Stimulated activated CD4-positive, alpha-beta T cell treated with anti-CD3 and anti-CD28 coated beads, TNF-alpha, amount 100 ng/mL, for 48 hours (primary cell): ENCODE measurements around the gene DRAP1.
A peak's percentile ranks its signal among the peaks of the same experiment; 100 is the strongest.

ENCODE experiments used
- DNase-seq, 3 donors: peaks; one replicate each; pipeline ENCODE4 v3.0.0-alpha.2; 2020; ENCODE audit warnings: low read depth in 3 of 3

The DRAP1 gene, protein sequence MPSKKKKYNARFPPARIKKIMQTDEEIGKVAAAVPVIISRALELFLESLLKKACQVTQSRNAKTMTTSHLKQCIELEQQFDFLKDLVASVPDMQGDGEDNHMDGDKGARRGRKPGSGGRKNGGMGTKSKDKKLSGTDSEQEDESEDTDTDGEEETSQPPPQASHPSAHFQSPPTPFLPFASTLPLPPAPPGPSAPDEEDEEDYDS

DNA sequence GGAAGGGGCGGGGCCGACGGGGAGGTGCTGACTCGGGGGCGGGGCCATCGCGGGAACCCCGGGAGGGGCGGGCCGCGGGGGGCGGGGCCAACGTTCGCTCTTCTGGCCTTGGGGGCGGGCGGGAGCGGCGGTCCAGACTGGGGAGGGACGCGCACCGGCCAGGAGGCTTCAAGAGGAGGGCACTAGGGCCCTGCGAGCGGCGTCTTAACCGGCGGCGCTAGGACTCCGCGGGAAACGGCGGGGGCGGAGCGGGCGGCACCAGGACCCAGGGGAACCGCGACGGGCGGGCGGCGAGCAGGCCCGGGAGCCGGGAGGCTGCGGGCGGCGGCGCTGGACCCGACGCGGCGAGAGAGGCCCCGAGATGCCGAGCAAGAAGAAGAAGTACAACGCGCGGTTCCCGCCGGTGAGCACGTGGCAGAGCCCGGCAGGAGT is at the start of gene DRAP1:
DRAP1 (plus strand) TSS at position 286 of the 432 bp plus-strand sequence; CDS start at position 362, 76 bp downstream.
- peak; percentile 98 to 100 (median 99) for DNase-seq

DNA sequence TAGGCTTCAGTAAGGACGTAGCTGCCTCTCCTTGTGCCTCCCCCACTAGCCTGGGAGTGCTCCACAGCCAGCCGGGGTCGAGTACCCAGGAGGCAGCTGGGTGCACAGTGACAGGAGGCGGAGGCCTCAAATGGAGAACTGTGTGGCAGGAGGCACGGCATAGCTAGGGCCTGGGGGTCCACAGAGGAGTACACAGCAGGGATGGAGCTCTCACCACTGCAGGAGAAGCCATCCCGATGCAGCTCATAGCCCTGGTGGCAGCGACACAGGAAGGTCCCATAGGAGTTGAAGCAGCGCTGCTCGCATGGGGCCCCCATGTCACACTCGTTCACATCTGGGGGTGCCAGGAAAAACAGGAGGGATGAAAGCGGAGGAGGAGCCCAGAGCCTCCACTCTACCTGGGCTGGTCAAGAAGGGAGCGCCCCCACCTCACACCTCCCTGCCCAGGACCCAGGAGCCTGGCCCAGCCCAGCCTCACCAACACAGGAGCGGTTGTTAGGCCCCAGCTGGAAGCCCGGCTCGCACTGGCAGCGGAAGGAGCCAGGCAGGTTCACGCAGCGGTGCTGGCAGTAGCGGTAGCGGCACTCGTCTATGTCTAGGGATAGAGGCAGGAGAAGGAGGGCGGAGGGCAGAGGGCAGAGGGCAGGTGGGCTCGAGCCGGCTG is 49.5 kb upstream of the DRAP1 start:
- DNase-seq = no peak

DNA sequence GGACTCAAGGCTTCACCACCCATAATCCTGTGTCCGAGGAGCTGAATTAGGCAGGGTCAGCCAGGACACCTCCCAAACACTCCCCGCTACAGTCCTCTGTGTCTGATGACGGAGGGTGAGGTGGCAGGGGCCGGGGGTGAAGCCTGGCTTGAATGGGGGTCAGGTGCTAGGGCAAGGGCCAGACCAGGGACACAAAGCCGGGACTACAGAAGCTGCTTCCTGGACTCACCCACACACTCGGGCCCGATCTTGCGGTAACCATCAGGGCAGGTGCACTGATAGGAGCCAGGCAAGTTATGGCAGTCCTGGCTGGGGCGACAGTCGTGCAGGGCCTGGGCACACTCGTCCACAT is 48.9 kb upstream of the DRAP1 start:
- DNase-seq = no peak

DNA sequence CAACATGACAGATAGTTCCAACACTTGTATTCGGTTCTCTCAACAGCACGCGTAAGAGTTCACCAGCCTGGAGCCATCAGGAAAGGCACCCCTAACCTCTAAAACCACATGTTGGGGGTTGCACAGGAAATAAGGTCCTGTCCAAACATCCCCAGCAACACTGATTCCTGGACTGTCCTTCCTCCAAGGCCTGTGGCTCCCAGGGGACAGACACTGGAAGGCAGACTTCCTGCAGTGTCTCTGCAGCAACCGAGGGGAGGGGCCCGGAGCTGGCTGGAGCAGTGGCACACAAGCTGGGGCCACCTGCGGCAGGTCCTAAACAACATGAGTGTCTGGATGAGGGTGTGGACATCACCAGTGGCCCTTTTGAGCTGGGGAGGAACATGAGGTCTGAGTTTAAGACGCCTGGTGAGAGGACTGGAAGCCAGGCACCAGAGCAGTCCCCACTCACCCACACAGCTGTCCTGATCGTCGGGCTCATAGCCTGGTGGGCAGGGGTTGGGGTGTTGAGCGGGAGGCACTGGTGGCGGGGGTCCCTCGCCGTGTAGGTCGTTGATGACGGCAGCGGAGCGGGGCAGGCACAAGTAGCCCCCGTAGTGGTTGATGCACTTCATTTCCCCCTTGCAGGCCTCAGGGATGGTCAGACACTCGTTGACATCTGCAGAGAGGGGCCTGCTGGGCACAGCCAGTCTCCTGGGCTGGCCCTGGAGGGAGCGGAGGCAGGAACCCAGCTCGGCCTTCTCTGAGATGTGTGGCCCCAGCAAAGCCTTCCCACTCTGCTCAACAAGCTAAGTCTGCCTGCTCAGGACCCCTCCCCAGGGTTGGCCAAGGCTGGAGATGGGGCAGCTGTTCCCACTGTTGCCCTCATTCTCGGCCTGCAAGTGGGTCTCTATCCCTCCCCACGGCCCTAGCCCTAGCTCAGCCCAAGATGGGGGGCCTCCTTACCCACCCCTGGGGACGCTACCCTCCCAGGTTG is 48.2 kb upstream of the DRAP1 start:
- no peak for DNase-seq

DNA sequence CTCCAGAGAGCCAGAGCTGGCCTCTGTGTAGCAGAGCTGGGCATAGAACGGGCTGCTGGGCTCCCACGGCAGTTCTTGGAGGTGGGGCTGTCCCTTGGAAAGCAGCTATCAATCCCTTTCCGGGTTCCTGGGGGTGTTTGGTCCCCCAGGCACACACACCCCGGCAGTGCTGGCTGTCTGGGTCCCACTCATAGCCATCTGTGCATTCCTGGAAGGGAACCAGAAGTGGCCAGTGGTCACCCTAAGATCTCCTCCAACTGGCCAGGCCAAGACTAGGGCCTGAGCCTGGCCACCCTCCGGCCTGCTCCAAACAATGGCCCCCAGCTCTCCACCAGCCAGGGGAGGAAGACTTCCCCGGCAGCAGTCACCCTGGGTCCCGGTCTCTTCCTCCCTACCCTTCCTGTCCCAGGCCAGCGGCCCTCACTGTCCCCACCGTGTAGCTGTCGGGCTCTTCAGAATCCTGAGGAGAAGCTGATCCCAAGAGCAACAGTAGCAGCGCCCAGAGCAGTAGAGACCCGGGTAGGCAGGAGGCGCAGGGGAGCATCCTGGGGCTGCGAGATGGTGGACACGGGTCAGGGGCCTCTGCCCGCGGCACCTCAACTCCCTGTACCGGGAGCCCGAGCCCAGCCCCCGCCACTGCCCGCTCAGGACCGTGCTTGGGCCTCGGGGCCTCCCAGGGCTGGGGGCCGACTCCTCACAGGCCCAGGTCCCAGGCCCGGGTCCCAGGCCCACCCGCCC is 47.2 kb upstream of the DRAP1 start:
- no peak for DNase-seq

DNA sequence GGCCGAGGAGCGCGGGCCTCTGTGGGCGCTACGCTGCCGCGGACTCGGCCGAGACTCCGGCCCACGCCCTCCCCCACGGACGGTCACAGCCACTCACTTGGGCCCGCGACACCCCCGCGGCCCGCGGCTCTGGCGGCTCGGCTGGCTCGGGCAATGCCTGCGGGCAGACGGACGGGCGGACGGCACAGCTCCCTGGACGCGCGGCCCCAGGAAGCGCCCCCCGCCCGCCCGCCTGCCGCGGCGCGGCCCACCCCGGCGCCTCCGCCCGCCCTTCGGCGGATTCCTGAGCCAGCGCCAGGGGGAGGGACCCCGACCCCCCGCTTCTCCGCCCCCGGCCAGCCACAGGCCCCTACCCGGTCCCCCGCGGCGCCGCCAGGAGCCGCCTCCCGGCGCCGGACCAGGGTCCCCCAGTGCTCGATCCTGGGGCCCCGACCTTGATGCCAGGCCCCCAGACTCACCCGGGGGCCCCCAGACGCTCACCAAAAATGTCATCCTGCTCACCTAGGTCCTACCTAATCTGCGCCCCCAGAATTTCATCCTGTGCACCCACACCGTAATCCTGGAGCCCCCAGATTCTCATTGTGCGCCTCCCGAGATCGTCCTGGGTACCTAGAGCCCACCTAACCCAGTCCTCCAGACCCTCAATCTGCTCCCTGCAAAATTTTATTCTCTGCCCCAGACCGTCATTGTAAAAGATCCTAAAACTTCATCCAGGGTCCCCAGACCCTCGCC is 46.5 kb upstream of the DRAP1 start, which contains the start of gene EFEMP2:
EFEMP2 (minus strand) TSS at position 215 of the 732 bp plus-strand sequence. CDS start 446 bp downstream, outside the sequence.
- no peak for DNase-seq

DNA sequence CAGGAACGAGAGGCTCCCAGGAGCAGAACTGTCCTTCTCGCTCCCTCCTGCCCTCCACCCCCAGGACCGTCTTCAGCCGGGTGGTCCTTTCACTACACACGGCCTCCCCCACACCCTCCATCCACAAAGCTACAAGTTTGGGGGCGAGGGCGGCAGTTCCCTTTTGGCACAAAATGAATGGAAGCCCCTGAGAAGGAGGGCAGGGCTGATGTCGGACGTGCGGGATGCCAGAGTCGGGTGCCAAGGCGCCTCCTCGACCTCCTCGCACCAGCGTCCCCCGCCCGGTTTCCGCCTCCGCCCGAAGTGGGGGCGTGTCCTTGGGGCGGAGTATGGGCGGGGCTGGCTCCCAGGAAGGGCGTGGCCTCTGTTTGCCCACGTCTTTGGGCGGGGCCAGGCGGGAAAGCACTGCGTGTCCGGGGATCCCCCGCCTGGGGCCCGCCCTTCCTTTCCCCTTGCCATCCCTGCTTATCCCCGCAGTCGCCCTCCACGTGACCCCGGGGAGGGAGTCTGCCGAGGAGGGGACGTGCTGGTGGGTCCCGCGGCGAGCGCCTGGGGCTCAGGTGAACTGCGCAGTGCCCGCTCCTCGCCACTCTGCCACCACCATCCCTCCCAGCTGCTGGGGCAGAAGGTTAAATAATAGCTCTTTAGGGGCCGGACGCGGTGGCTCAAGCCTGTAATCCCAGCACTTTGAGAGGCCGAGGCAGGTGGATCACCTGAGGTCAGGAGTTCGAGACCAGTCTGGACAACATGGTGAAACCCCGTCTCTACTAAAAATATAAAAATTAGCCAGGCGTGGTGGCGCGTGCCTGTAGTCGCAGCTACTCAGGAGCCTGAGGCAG is 45.7 kb upstream of the DRAP1 start:
- peak; percentile 90 to 97 (median 93) for DNase-seq

DNA sequence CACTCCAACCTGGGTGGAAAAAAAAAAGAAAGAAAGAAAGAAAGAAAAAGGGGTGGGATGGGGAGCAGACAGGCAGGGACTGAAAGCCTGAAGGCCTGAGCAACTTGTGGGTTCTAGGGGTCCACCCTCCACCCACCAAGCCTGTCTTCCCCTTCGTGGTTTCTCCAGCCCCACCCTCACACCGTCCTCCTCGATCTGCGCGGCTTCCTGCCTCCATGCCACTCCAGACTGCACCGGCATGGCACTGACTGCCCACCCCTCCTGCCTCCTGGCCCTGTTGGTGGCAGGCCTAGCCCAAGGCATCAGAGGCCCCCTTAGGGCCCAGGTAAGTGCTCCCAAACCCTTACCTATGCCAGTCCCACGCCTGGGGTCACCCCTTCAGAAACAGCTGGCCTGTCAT is 39.6 kb upstream of the DRAP1 start, which contains the start of gene CTSW:
CTSW (plus strand) TSS at position 221 of the 400 bp plus-strand sequence; CDS start at position 239, 18 bp downstream.
- DNase-seq = no peak

DNA sequence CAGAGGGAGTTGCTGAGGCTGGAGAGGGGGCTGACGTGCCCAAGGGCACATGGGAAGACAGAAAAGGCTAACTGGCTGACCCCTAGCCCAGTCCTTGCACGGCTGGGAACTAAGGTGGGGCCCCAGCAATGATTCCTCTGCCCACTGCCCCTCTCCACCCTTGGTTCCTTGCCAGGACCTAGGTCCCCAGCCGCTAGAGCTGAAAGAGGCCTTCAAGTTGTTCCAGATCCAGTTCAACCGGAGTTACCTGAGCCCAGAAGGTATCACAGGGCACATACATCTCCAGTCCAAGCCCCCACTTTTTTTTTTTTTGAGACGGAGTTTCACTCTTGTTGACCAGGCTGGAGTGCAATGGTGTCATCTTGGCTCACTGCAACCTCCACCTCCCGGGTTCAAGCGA is 39.2 kb upstream of the DRAP1 start:
- no peak for DNase-seq

DNA sequence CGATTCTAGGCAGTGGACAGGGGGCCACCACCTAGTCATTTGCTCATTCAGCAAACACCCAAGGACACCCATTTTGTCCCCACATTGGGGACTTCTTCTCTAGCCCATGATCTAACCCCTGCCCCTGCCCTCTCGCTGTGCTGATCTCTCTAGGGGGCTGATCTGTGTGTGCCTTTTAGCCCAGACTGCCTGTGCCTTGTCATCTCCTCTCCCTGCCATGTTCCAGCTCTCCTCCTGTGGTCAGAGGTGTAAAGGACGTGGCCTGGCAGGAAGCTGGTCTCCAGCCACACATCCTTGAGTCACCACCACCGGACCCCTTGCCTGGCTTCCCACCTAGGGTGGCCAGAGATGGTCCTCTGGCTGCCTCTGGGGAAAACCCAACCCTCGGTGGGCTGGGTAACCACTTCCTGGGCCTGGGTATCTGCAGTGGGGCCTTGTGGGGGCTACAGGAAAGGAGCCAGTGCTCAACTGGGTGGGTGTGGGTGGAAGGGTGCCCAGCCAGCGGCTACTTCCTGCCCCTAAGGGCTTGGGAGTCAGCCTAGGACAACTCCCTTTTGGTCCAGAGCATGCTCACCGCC is 38.3 kb upstream of the DRAP1 start:
- no peak for DNase-seq

DNA sequence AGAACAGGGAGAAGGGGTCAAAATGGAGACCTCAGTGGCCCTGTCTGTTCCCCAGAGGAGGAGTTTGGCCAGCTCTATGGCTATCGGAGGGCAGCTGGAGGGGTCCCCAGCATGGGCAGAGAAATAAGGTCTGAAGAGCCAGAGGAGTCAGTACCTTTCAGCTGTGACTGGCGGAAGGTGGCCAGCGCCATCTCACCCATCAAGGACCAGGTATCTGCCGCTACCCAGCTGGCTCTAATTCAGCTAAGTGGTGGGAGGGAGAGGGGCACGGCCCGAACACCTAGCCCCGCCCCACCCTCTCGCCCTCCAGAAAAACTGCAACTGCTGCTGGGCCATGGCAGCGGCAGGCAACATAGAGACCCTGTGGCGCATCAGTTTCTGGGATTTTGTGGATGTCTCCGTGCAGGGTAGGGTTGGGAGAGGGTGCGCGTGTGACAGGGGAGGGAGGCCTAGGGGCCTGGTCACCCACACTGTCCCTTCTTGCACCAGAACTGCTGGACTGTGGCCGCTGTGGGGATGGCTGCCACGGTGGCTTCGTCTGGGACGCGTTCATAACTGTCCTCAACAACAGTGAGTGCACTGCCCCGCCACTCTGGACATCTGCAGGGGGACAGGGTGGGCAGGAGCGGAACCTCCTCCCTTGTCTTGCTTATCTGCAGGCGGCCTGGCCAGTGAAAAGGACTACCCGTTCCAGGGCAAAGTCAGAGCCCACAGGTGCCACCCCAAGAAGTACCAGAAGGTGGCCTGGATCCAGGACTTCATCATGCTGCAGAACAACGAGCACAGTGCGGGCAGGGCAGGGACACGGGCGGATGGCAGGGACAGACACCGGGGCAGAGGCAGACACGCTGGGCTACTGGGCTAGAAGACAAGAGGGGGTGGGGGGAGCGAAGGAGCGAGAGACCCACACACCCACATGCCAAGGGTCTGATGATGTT is 36.8 kb upstream of the DRAP1 start:
- no peak for DNase-seq

DNA sequence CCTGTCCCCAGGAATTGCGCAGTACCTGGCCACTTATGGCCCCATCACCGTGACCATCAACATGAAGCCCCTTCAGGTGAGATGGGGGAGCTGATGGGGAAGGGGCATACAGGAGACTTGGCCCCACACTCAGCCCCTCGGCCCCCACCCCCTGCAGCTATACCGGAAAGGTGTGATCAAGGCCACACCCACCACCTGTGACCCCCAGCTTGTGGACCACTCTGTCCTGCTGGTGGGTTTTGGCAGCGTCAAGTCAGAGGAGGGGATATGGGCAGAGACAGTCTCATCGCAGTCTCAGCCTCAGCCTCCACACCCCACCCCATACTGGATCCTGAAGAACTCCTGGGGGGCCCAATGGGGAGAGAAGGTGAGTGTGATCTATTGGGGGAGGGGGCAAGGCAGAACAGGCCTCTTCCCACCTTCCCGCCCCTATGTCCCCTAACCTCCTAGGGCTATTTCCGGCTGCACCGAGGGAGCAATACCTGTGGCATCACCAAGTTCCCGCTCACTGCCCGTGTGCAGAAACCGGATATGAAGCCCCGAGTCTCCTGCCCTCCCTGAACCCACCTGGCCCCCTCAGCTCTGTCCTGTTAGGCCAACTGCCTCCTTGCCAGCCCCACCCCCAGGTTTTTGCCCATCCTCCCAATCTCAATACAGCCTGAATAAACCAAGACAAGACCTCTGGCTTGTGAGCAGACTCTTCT is 36.0 kb upstream of the DRAP1 start:
- no peak for DNase-seq

DNA sequence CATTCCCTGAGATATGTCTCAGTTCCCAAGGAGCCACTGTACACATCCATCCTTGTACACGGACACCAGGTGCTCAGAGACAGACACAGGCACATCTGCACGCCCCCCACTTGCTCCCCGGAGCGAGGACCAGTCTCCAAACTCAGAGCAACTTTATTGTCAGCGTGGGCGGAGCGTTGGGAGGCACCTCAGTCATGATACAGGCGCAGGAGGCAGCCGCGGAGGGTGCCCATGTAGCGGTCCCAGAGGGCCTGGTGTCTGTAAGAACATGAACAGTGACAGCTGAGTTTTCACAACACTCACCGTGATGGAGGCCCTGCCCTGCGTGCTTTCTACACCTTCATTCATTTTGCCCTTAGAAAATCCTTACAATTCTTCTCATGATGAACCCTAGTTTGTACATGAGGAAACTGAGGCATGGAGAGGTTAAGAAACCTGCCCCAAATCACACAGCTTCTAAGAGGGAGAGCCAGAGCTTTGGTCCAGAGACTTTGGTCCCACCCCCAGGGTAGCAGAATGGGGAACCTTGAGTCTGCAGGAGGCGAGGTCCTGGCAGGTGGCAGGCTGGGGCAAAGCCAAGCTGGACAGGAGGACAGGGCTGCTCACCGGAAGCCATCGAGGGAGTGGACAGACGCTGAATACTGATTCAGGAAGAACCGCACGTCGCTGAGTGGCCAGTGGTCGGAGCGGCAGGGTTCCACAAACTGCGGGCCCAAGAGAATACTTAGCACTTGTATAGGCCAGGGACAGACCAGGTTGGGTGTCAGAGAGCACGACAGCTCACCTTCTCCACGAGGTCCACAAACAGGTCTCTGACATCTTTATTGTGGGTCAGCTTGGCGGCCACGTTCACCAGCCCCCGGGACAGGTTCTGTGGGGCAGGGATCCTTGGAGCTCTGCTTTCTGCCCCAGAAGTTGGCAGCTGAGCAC is 35.2 kb upstream of the DRAP1 start:
- DNase-seq = no peak

DNA sequence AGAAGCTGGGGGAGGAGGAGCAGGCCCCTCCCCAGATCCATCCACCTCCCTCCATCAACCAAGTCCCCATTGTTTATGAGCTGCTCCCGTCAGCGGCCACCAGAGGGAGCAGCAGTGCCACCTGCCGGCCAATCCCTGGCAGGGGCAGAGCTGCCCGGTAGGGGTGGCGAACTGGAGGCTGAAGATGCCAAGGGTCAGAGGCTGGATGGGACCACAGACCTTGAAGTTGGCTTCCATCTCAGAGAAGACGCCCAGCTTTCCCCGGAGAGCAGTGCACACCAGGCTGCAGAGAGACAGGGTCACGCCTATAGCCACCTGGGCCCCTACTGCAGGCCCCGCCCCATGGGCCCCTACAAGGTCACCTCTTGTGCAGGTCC is 34.5 kb upstream of the DRAP1 start:
- DNase-seq = peak in 2 of 3 donors; percentile 74 to 75

DNA sequence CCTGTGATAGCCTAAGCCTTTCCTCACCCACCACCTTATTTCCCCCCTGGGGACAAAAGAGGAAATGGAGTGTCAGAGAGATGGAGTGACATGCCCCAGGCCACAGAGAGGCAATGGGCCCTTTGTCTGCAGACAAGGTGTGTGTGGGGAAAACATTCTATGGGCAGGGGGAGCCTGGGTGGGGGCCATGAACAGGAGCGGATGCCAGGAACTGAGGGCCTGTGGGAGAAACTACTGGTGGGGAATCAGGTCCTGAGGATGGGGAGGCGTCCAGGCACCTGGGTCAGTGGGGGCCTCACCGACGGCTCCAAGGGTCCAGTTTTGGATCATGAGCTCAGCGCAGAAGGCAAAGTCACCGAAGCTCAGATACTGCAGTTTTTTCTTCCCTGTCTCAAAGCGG is 34.0 kb upstream of the DRAP1 start:
- no peak for DNase-seq

DNA sequence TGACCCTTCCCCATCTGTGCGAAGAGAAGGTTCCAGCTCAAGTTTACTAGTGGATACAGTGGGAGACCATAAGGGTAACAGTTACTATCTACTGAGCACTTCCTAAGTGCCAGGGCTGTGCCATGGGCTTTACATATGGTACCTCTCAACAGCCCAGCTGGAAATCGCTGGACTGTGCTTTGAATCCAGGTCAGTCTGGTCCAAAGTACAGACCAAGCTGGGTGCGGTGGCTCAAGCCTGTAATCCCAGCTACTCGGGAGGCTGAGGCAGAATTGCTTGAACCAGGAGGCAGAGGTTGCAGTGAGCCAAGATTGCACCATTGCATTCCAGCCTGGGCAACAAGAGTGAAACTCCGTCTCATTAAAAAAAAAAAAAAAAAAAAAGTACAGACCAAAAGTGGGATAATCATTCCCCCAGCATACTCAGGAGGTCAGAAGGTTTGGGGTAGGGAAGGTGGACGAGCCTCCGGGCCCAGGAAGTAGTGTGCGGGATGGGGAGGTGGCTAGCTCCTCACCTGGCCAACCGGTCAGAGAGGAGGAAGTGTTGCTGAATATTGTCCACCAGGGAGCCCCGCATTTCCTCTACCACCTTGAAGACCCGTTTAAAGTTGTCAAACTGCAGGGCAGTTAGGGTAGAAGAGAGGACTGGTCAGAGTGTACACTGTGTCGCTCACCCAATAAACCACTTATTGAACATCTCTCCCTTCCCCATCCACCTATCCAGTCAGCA is 33.3 kb upstream of the DRAP1 start:
- no peak for DNase-seq
